Esophagus squamous epithelium (tissue), 4 donors: Measurements from ENCODE around the gene SLC38A9.

Experiments
- CTCF ChIP-seq, 6 experiments: fragments of 450-650 bp in 4 of 6; fragments of 200-600 bp in 2 of 6; sonication (generic) in 2 of 6; IDR thresholded peaks; one replicate each; pipeline ENCODE4 v1.5.1; 2016 to 2019; ENCODE audit warnings: antibody characterized with exemption in 6 of 6, mild to moderate bottlenecking in 4 of 6, moderate library complexity in 4 of 6
- POLR2A ChIP-seq, 4 donors: fragments of 450-650 bp; IDR thresholded peaks; one replicate each; pipeline ENCODE4 v1.6.1; 2017; ENCODE audit warnings: antibody characterized with exemption in 4 of 4, mild to moderate bottlenecking in 4 of 4, moderate library complexity in 3 of 4

- TF ChIP-seq POLR2A (IDR thresholded peaks at IDR 0.05) (no peak), CTCF (IDR thresholded peaks at IDR 0.05) (no peak)
Observed at GRCh38 chr5:55610542-55610941, 101.6 kb downstream of the SLC38A9 start.
